Cerebellar cortex (tissue), 1 donor: ENCODE measurements around the gene FICD.

Experiments used
- DNase-seq: peaks from one replicate; pipeline ENCODE4 v3.0.0-alpha.2; 2015; ENCODE audit warnings: low spot score

FICD gene

DNA sequence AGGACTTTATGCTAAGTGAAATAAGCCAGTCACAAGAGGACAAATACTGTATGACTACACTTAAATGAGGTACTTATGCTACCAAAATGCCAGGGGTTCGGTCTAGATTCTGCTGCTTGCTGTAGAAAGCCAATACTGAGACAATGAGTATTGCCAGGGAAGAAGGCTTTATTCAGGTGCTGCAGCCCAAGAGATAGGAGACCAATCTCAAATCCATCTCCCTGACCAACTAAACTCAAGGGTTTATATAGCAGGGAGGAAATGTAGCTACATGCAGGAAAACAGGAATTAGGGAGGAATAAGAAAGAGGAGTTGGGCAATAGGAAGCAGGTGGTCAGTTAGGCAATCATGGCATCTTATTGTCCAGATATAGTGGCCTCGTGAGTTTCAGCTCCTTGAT, 12.2 kb upstream of the FICD start:
- DNase-seq: no peak

DNA sequence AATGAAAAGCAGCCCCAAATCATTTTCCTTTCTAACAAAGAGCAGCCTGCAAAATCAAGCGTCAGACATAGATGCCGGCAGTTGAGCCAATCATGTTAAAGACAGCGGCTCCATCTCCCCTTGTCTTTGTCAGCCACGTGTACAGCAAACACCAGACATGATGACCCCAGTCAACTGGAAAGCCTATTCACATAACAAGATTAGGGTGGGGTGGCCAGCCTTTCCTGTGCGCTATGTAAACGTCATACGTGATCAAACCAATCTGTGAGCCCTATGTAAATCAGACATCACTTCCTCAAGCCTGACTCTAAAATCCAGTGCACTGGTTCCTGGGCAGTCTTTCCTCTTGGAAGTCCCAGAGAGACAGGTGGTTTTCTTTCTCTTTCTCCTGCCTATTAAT, 9.9 kb upstream of the FICD start:
- no peak for DNase-seq

- no peak for DNase-seq
Observed at GRCh38 chr12:108507971-108508642, 7.0 kb upstream of the FICD start.

GRCh38 chr12:108509806-108510205, 5.3 kb upstream of the FICD start:
- no peak for DNase-seq

GRCh38 chr12:108510836-108511235, 4.2 kb upstream of the FICD start:
- DNase-seq: no peak

GRCh38 chr12:108511633-108512540, 3.2 kb upstream of the FICD start:
- DNase-seq: peak; percentile 95

- DNase-seq: no peak
Observed at GRCh38 chr12:108514468-108514972, 557 bp upstream of the FICD start.

- DNase-seq: no peak
Observed at GRCh38 chr12:108515916-108516315, 839 bp downstream of the FICD start.

- DNase-seq: peak; percentile 27
Observed at GRCh38 chr12:108516511-108517275, 1.6 kb downstream of the FICD start.

GRCh38 chr12:108517288-108518100, 2.4 kb downstream of the FICD start:
- no peak for DNase-seq

DNA sequence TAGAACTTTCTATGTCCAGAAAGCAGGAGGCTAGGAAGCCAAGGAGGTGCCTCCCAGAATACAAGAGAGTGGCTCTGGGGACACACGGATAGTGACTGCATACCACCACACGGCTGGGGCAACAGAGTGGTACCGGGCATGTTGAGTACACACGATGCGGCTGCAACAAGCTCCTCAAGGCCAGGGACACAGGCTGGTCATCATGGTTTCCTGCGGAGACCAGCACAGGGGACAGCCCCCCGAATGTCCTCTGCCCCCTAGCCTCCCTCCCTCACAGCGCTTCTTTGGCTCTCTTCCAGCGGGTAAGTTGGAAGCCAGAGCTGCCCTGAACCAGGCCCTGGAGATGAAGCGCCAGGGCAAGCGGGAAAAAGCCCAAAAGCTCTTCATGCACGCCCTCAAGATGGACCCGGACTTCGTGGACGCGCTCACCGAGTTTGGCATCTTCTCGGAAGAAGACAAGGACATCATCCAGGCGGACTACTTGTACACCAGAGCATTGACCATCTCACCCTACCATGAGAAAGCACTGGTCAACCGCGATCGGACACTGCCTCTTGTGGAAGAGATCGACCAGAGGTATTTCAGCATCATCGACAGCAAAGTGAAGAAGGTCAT, 3.1 kb downstream of the FICD start:
- no peak for DNase-seq

GRCh38 chr12:108518716-108519496, 3.8 kb downstream of the FICD start:
- no peak for DNase-seq

- DNase-seq: peak; percentile 65
Observed at GRCh38 chr12:108519558-108519957, 4.5 kb downstream of the FICD start.

GRCh38 chr12:108523365-108523764, 8.3 kb downstream of the FICD start:
- no peak for DNase-seq

- no peak for DNase-seq
Observed at GRCh38 chr12:108525681-108526080, 10.6 kb downstream of the FICD start.

DNA sequence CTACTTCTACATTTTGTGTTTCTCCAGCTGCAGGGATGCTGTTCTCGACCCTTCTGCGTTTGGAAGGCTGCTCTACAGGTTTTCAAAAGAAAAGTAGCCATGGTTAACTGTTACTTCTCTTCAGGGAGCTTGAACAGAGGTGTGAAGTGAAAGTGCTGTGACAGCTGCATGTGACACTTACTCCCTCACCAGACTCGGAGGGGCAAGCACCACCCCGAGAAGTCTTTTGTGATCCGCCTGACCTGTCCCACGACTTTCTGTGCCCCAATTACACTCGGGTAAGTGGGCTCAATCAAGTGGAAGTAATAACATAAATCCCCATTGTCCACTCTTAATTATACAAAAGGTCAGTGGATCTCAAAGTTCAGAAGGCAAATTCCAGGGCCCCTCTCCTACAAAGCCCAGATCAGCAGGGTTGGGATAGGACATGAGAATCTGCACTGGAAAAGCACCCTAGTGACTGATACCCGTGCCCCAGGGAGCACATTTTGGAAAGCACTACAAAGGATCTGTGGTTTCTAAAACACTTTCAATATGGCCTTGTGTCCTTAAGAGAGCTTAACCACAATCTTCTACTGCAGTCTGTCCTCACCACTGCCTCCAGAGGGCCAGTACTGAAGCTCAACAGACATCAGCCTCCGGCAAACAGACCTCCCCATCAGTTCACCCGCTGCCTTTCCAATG, 11.5 kb downstream of the FICD start:
- no peak for DNase-seq

DNA sequence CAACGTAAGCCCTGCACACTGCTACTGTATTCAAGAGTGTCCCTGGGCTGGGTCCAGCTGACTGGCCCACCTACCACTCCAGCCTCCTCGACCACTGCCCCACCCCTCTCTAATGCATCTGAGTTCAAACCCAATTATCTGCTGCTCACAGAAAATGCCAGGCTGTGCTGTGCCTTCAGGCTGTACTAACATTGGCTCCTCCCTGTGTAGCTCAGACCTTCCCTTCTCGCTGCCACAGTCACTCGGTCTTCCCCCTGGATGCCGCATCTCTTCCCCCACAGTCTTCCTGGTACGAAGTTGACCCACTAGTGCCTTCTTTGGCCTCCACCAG, 12.1 kb downstream of the FICD start:
- DNase-seq: no peak

DNA sequence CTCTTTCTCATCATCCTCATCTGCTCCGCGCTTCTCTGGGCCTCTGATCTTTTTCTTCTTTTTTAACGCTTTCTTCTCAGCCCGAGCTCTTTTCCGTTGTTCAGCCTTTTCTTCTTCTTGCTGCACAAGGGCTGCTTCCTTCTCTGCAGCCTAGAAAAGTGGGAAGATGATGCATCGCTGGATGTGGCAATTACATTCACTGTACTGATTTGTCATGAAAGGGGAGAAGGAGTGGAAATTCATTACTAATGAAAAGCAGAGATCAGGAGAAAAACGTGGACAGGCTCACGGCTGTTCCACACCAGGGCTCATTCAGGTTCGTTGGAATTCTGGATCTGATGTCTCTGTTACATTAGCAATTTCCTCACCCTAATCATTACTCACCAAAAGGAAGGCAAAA, 15.1 kb downstream of the FICD start:
- DNase-seq: no peak

DNA sequence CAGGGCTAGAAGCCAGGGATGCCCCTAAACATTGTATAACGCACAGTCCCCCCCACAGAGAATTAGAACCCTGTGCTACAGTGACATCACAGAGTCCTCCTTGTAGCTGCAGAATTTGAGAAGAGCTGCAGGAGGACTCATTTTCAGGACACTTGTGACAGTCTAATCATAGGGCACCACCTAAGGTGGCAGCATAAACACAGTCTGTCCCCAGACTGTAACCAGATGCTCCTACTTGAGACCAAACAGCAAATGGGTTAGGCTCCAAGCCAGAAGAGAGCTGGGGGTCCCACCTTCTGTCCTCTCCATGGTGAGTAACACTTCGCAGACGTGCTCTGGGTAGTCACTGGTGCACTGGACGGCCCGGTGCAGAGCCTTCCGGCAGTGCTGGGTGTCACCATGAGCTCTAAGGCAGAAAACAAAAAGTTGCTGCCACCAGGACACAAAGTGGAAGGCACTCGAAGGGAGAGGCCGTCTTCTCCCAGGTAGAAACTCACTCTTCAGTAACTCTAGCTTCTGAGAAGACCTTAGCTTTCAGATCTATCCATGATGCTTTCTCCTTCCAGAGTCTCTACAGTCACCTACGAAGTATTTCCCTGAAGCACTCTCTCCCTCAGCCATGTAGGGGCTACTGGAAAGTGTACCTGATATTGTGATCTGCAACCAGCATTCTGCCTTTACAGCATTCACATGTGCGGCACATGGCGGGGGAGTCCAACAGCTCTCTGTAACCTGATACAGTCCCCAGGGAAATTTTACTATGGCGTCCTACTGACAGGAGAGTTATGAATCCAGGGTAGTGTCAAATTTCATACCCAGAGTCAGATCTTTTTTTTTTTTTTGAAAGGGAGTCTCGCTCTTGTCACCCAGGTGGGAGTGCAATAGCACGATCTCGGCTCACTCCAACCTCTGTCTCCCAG, 17.1 kb downstream of the FICD start:
- DNase-seq: no peak
